B cell (primary cell): ENCODE measurements around the gene LSM7. TPM values are rescaled to one million over a fixed set of nuclear protein-coding genes. Genes with fewer than 3 reads are reported as not detected.

ENCODE experiments used
- ATAC-seq: fragments of 200-7000 bp; cut with Tn5 transposase; one replicate; pipeline ENCODE4 v1.10.0; 2021; ENCODE audit warnings: low read depth, mild to moderate bottlenecking, moderate number of reproducible peaks, moderate library complexity
- CTCF ChIA-PET: fragments of 350-600 bp; sonication (Branson Sonifier 250); formaldehyde crosslinking; loops from one replicate; lab custom pipeline; 2021; ENCODE audit warnings: antibody characterized with exemption, inconsistent platforms; lab: Charles Lee
- POLR2A ChIA-PET: fragments of 350-600 bp; sonication (Branson Sonifier 250); formaldehyde crosslinking; loops from one replicate; lab custom pipeline; 2021; ENCODE audit warnings: antibody characterized with exemption; lab: Charles Lee
- DNase-seq: peaks from one replicate; pipeline ENCODE4 v3.0.0; 2013
- H2AFZ ChIP-seq: 2 replicates; pipeline ENCODE4 v1.6.1; 2012; ENCODE audit warnings: mild to moderate bottlenecking, low read depth, low read length; ENCODE audit not compliant: insufficient read depth, poor library complexity, severe bottlenecking
- H3K27ac ChIP-seq, 2 donors: 1 replicate in 1 of 2; 2 replicates in 1 of 2; pipeline ENCODE4 v1.5.1; 2012 to 2013; ENCODE audit warnings: low read length in 2 of 2, mild to moderate bottlenecking in 2 of 2, moderate library complexity in 1 of 2
- H3K27me3 ChIP-seq, 4 experiments: fragments of 200-600 bp in 1 of 4; sonication (generic) in 1 of 4; replicated peaks in 1 of 4; 1 replicate in 2 of 4; 2 replicates in 2 of 4; pipeline versions ENCODE4 v1.6.1 to v1.7.0; 2013 to 2016; ENCODE audit warnings: low read length in 3 of 4, mild to moderate bottlenecking in 2 of 4, mixed read lengths in 1 of 4, moderate library complexity in 1 of 4; ENCODE audit not compliant: insufficient read depth in 4 of 4, control insufficient read depth in 3 of 4; ENCODE audit errors: control extremely low read depth in 1 of 4
- H3K36me3 ChIP-seq, 2 experiments: replicated peaks in 1 of 2; 1 replicate in 1 of 2; 2 replicates in 1 of 2; pipeline versions ENCODE4 v1.6.1 to v1.7.1; 2013; ENCODE audit warnings: low read length in 1 of 2; ENCODE audit not compliant: insufficient read depth in 2 of 2, control insufficient read depth in 1 of 2; ENCODE audit errors: control extremely low read depth in 1 of 2, extremely low read depth in 1 of 2
- H3K4me1 ChIP-seq, 2 donors: fragments of 200-600 bp in 1 of 2; sonication (generic) in 1 of 2; 1 replicate in 1 of 2; 2 replicates in 1 of 2; pipeline versions ENCODE4 v1.5.1 to v1.6.1; 2013 to 2017; ENCODE audit warnings: low read length in 2 of 2; ENCODE audit not compliant: control insufficient read depth in 2 of 2, insufficient read depth in 2 of 2
- H3K4me2 ChIP-seq: replicated peaks from 2 replicates; pipeline ENCODE3; 2012; ENCODE audit warnings: mild to moderate bottlenecking, low read depth, low read length; ENCODE audit not compliant: poor library complexity, severe bottlenecking
- H3K4me3 ChIP-seq, 5 experiments: fragments of 200-600 bp in 1 of 5; sonication (generic) in 1 of 5; 1 replicate in 3 of 5; 2 replicates in 2 of 5; pipeline versions ENCODE4 v1.5.1 to v1.7.0; 2011 to 2016; ENCODE audit warnings: low read length in 4 of 5, mild to moderate bottlenecking in 4 of 5, low read depth in 2 of 5, control low read depth in 1 of 5, moderate library complexity in 1 of 5; ENCODE audit not compliant: insufficient read depth in 1 of 5; ENCODE audit errors: control extremely low read depth in 1 of 5, extremely low read depth in 1 of 5
- H3K79me2 ChIP-seq: fragments of 200-600 bp; sonication (generic); one replicate; pipeline ENCODE4 v1.6.0; 2016; ENCODE audit warnings: low read length; ENCODE audit not compliant: control insufficient read depth, insufficient read depth
- H3K9ac ChIP-seq: fragments of 200-600 bp; sonication (generic); 2 replicates; pipeline ENCODE4 v1.6.1; 2017; ENCODE audit warnings: mild to moderate bottlenecking, low read length, moderate library complexity
- H3K9me3 ChIP-seq, 3 donors: one replicate each; pipeline versions ENCODE4 v1.6.1 to v1.7.1; 2013; ENCODE audit warnings: low read length in 2 of 3; ENCODE audit not compliant: control insufficient read depth in 2 of 3, insufficient read depth in 1 of 3; ENCODE audit errors: control extremely low read depth in 1 of 3
- H4K20me1 ChIP-seq: 2 replicates; pipeline ENCODE4 v1.6.0; 2012; ENCODE audit warnings: mild to moderate bottlenecking, low read length; ENCODE audit not compliant: insufficient read depth, control insufficient read depth, poor library complexity, severe bottlenecking
- H3K27ac Mint-ChIP-seq: one replicate; pipeline ENCODE4 v1.8.0; 2021; ENCODE audit warnings: mixed read lengths
- H3K27me3 Mint-ChIP-seq: one replicate; pipeline ENCODE4 v1.8.0; 2021; ENCODE audit warnings: mixed read lengths
- H3K4me1 Mint-ChIP-seq: one replicate; pipeline ENCODE4 v1.8.0; 2021; ENCODE audit warnings: mixed read lengths
- H3K4me3 Mint-ChIP-seq: one replicate; pipeline ENCODE4 v1.8.0; 2021; ENCODE audit warnings: mixed read lengths
- H3K9me3 Mint-ChIP-seq: one replicate; pipeline ENCODE4 v1.8.0; 2022; ENCODE audit warnings: mixed read lengths; ENCODE audit not compliant: insufficient read depth
- CTCF ChIP-seq: fragments of 200-600 bp; IDR thresholded peaks from one replicate; pipeline ENCODE4 v1.8.0; 2022; ENCODE audit warnings: antibody characterized with exemption, mild to moderate bottlenecking
- WGBS: methylation state at CpG from one replicate; pipeline ENCODE4 v1.1.5; 2013; ENCODE audit warnings: missing lambda C conversion rate; ENCODE audit not compliant: insufficient coverage; 5-methylcytosine and 5-hydroxymethylcytosine counted together
- intact Hi-C: fragments of 100-400 bp; cut with micrococcal nuclease; formaldehyde crosslinking; loops from one replicate; pipeline ENCODE4 v1.10.0; 2022
- polyA plus RNA-seq: library from polyadenylated mRNA; depleted of rRNA; stranded (reverse); fragments of >200 nt; gene quantifications from 2 replicates; pipeline ENCODE4 v1.2.3, GENCODE V29; 2012
- total RNA-seq, 2 donors: library from RNA; stranded (reverse); fragments of 120-200 nt in 1 of 2; gene quantifications; 1 replicate in 1 of 2; 2 replicates in 1 of 2; pipeline versions ENCODE4 v1.2.3 to v1.2.4, GENCODE V29; 2013 to 2022

LSM7 gene
- total and polyA plus RNA-seq, 2 donors (not counting 1 experiment from before 2014, with no cell fraction given): 201 to 820 TPM

- ATAC-seq: no peak
Measured at GRCh38 chr19:2339644-2340310, 11.4 kb upstream of the LSM7 start.

More at GRCh38 chr19:2339644-2340310, 11.4 kb upstream of the LSM7 start:
- Histone ChIP-seq H3K79me2 (peaks cover 34% of the 10 kb centered on the region), H3K9me3 (peaks cover 0 to 9% (median 0%) of the 10 kb centered on the region in 3 donors), H3K4me3 (no peak overlapping the region), H3K4me2 (no peak overlapping the region), H3K9ac (no peak overlapping the region), H2AFZ (no peak overlapping the region), H3K27ac (no peak overlapping the region), H3K4me1 (no peaks in the 10 kb centered on the region), H3K36me3 (peaks cover 0 to 65% of the 10 kb centered on the region in 2 experiments), H4K20me1 (peaks cover 59% of the 10 kb centered on the region), H3K27me3 (no peaks in the 10 kb centered on the region)
- no peak for TF ChIP-seq CTCF
- Mint-ChIP-seq H3K27ac (no peak overlapping the region), H3K27me3 (no peaks in the 10 kb centered on the region), H3K4me3 (no peak overlapping the region), H3K9me3 (peaks cover 2% of the 10 kb centered on the region), H3K4me1 (peaks cover 15% of the 10 kb centered on the region)
- ChIA-PET CTCF (no interaction called here), POLR2A (no interaction called here)
- intact Hi-C loops: no loop called here
- no peak for DNase-seq
- 96% methylated on average over 52 of the region's 52 CpGs for WGBS
